SK-N-SH (cell line): Measurements from ENCODE around the gene ENOX1. TPM values are rescaled to one million over a fixed set of nuclear protein-coding genes. Genes with fewer than 3 reads are reported as not detected.

ENCODE experiments used
- CTCF ChIA-PET: fragments of 300-600, 350-600 bp; formaldehyde crosslinking; extraction: SDS; loops from one replicate; lab custom pipeline; 2021; lab: Yijun Ruan, JAX
- POLR2A ChIA-PET: fragments of 350-600 bp; sonication (Branson Sonifier 250); formaldehyde crosslinking; extraction: SDS; loops from one replicate; lab custom pipeline; 2020; ENCODE audit warnings: antibody characterized with exemption, inconsistent platforms; lab: Yijun Ruan, JAX
- DNase-seq: peaks from one replicate; pipeline ENCODE4 v3.0.0; 2012
- H2AFZ ChIP-seq: fragments of 200-600 bp; sonication (generic); 2 replicates; pipeline ENCODE4 v1.8.1; 2016; ENCODE audit warnings: antibody characterized with exemption, mild to moderate bottlenecking, low read depth
- H3F3A ChIP-seq: fragments of 200-600 bp; sonication (generic); replicated peaks from 2 replicates; pipeline ENCODE3; 2016; ENCODE audit warnings: antibody characterized with exemption, mild to moderate bottlenecking; ENCODE audit not compliant: insufficient read depth
- H3K27ac ChIP-seq, 2 experiments: fragments of 200-500 bp in 1 of 2; fragments of 200-600 bp in 1 of 2; sonication (Bioruptor generic) in 1 of 2; sonication (generic), shearing (Covaris generic) in 1 of 2; 2 replicates each; pipeline versions ENCODE4 v1.5.1 to v1.6.1; 2014 to 2016; ENCODE audit warnings: low read depth in 2 of 2, inconsistent platforms in 1 of 2, low read length in 1 of 2, mild to moderate bottlenecking in 1 of 2, mixed read lengths in 1 of 2
- H3K27me3 ChIP-seq: fragments of 200-600 bp; sonication (generic), shearing (Covaris generic); 2 replicates; pipeline ENCODE4 v1.6.1; 2016; ENCODE audit warnings: mixed run types; ENCODE audit not compliant: insufficient read depth
- H3K36me3 ChIP-seq, 2 experiments: fragments of 200-500 bp in 1 of 2; fragments of 200-600 bp in 1 of 2; sonication (Bioruptor generic) in 1 of 2; sonication (generic) in 1 of 2; replicated peaks in 1 of 2; 2 replicates each; pipeline versions ENCODE3 to v1.5.1; 2014 to 2016; ENCODE audit warnings: low read length in 1 of 2, mild to moderate bottlenecking in 1 of 2; ENCODE audit not compliant: insufficient read depth in 2 of 2, control insufficient read depth in 1 of 2
- H3K4me1 ChIP-seq, 2 experiments: fragments of 200-500 bp in 1 of 2; fragments of 200-600 bp in 1 of 2; sonication (Bioruptor generic) in 1 of 2; sonication (generic), shearing (Covaris generic) in 1 of 2; 2 replicates each; pipeline versions ENCODE4 v1.5.1 to v1.6.1; 2014 to 2016; ENCODE audit warnings: low read depth in 1 of 2, low read length in 1 of 2, mixed run types in 1 of 2; ENCODE audit not compliant: insufficient read depth in 2 of 2, control insufficient read depth in 1 of 2
- H3K4me2 ChIP-seq: fragments of 200-600 bp; sonication (generic), shearing (Covaris generic); 2 replicates; pipeline ENCODE4 v1.6.1; 2017; ENCODE audit warnings: mixed run types
- H3K4me3 ChIP-seq, 2 experiments: fragments of 200-500 bp in 1 of 2; fragments of 200-600 bp in 1 of 2; sonication (Bioruptor generic) in 1 of 2; sonication (generic), shearing (Covaris generic) in 1 of 2; 2 replicates each; pipeline versions ENCODE4 v1.5.1 to v1.8.1; 2014 to 2016; ENCODE audit warnings: low read depth in 2 of 2, inconsistent platforms in 1 of 2, low read length in 1 of 2, mild to moderate bottlenecking in 1 of 2, mixed read lengths in 1 of 2, moderate library complexity in 1 of 2
- H3K79me2 ChIP-seq: fragments of 200-600 bp; sonication (generic); 2 replicates; pipeline ENCODE4 v1.8.1; 2017; ENCODE audit warnings: mild to moderate bottlenecking; ENCODE audit not compliant: insufficient read depth
- H3K9ac ChIP-seq: fragments of 200-600 bp; sonication (generic); 2 replicates; pipeline ENCODE4 v1.6.1; 2017; ENCODE audit warnings: mixed run types
- H3K9me2 ChIP-seq: fragments of 200-600 bp; sonication (generic); 2 replicates; pipeline ENCODE4 v1.6.1; 2017; ENCODE audit warnings: mixed run types
- H3K9me3 ChIP-seq: fragments of 200-600 bp; sonication (generic); 2 replicates; pipeline ENCODE4 v1.6.1; 2017; ENCODE audit warnings: mixed run types, mild to moderate bottlenecking, moderate library complexity
- H4K20me1 ChIP-seq: fragments of 200-600 bp; sonication (generic); 2 replicates; pipeline ENCODE4 v1.6.1; 2017; ENCODE audit warnings: mild to moderate bottlenecking, mixed run types; ENCODE audit not compliant: insufficient read depth
- CHD2 ChIP-seq: fragments of 150-350 bp; IDR thresholded peaks from 2 replicates; pipeline ENCODE4 v1.6.1; 2018; ENCODE audit warnings: low read length; ENCODE audit not compliant: partially characterized antibody
- EP300 ChIP-seq, 2 experiments: IDR thresholded peaks; 2 replicates each; pipeline versions ENCODE4 v1.4.0 to v1.6.1; 2012; ENCODE audit warnings: borderline replicate concordance in 1 of 2, low read depth in 1 of 2, low read length in 1 of 2
- FOSL2 ChIP-seq: IDR thresholded peaks from 2 replicates; pipeline ENCODE4 v1.4.0; 2012; ENCODE audit warnings: low read depth, mild to moderate bottlenecking, moderate library complexity, borderline replicate concordance
- FOXJ3 ChIP-seq: sonication (generic); formaldehyde crosslinking; IDR thresholded peaks from 2 replicates; pipeline ENCODE4 v1.5.1; 2020; ENCODE audit warnings: mild to moderate bottlenecking, missing genetic modification reagents
- JUND ChIP-seq: IDR thresholded peaks from 2 replicates; pipeline ENCODE4 v1.4.0; 2012
- MXI1 ChIP-seq: IDR thresholded peaks from 2 replicates; pipeline ENCODE4 v1.6.1; 2012; ENCODE audit warnings: mild to moderate bottlenecking, low read depth, low read length, improper control_type of control experiment
- NRF1 ChIP-seq: IDR thresholded peaks from 2 replicates; pipeline ENCODE4 v1.6.1; 2012; ENCODE audit warnings: low read depth, mild to moderate bottlenecking, low read length
- POLR2AphosphoS5 ChIP-seq: IDR thresholded peaks from 2 replicates; pipeline ENCODE4 v1.6.1; 2012; ENCODE audit warnings: low read depth, low read length
- RCOR1 ChIP-seq: fragments of 150-350 bp; IDR thresholded peaks from 2 replicates; pipeline ENCODE4 v1.6.1; 2017; ENCODE audit warnings: antibody characterized with exemption, low read length
- REST ChIP-seq: IDR thresholded peaks from 2 replicates; pipeline ENCODE4 v1.6.1; 2012; ENCODE audit warnings: mild to moderate bottlenecking, low read depth, low read length, moderate library complexity
- RFX5 ChIP-seq: IDR thresholded peaks from 2 replicates; pipeline ENCODE4 v1.6.1; 2012; ENCODE audit warnings: mild to moderate bottlenecking, improper control_type of control experiment, low read length
- SIN3A ChIP-seq: IDR thresholded peaks from 2 replicates; pipeline ENCODE4 v1.6.1; 2012; ENCODE audit warnings: low read depth, mild to moderate bottlenecking, low read length, moderate library complexity, borderline replicate concordance
- TAF1 ChIP-seq: IDR thresholded peaks from 2 replicates; pipeline ENCODE4 v1.6.1; 2012; ENCODE audit warnings: low read depth, mild to moderate bottlenecking, low read length, moderate library complexity, borderline replicate concordance
- TEAD4 ChIP-seq: IDR thresholded peaks from 2 replicates; pipeline ENCODE4 v1.4.0; 2012; ENCODE audit warnings: mild to moderate bottlenecking, borderline replicate concordance; ENCODE audit not compliant: insufficient read depth
- YY1 ChIP-seq: IDR thresholded peaks from 2 replicates; pipeline ENCODE4 v1.4.0; 2012; ENCODE audit warnings: low read depth, mild to moderate bottlenecking
- ZBTB33 ChIP-seq: IDR thresholded peaks from 2 replicates; pipeline ENCODE4 v1.4.0; 2012; ENCODE audit warnings: low read depth, borderline replicate concordance
- WGBS: methylation state at CpG from one replicate; pipeline ENCODE4 v1.1.6; 2017; ENCODE audit warnings: low lambda C conversion rate; 5-methylcytosine and 5-hydroxymethylcytosine counted together
- polyA plus RNA-seq, 3 experiments: library from polyadenylated mRNA; depleted of rRNA; stranded (reverse); fragments of >200 nt; gene quantifications; 2 replicates each; pipeline ENCODE4 v1.2.3, GENCODE V29; 2012
- TF ChIP-seq, protein P1 (sequence below): fragments of 150-350 bp; IDR thresholded peaks from 2 replicates; pipeline ENCODE4 v1.6.1; 2016; ENCODE audit warnings: mild to moderate bottlenecking, low read depth, low read length
- TF ChIP-seq, protein P2 (sequence below): IDR thresholded peaks from 2 replicates; pipeline ENCODE4; 2012

The ENOX1 gene
- polyA plus RNA-seq, 1 of the 3 experiments (the other 2 are of a cell fraction): 5.8 TPM

- TF ChIP-seq TEAD4: no peak
- no peak for TF ChIP-seq EP300 (IDR thresholded peaks at IDR 0.05; ENCODE audit: borderline replicate concordance in 1 of 2, low read depth in 1 of 2, low read length in 1 of 2)
- no peak for TF ChIP-seq JUND
- TF ChIP-seq MXI1: no peak
- TF ChIP-seq TAF1: no peak
- no peak for TF ChIP-seq FOSL2
- TF ChIP-seq POLR2AphosphoS5: no peak
- no peak for TF ChIP-seq YY1
- TF ChIP-seq, protein P1, sequence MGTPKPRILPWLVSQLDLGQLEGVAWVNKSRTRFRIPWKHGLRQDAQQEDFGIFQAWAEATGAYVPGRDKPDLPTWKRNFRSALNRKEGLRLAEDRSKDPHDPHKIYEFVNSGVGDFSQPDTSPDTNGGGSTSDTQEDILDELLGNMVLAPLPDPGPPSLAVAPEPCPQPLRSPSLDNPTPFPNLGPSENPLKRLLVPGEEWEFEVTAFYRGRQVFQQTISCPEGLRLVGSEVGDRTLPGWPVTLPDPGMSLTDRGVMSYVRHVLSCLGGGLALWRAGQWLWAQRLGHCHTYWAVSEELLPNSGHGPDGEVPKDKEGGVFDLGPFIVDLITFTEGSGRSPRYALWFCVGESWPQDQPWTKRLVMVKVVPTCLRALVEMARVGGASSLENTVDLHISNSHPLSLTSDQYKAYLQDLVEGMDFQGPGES: no peak
- ChIA-PET POLR2A (no interaction called here), CTCF (no interaction called here)
- H3K9me3 ChIP-seq: no peaks in the 10 kb centered on the region
- no peaks in the 10 kb centered on the region for H3K36me3 ChIP-seq
- no peak overlapping the region for H3K9ac ChIP-seq
- H3K4me1 ChIP-seq: peaks cover 5 to 31% of the 10 kb centered on the region in 2 experiments
- no peaks in the 10 kb centered on the region for H3K9me2 ChIP-seq
- H3K4me3 ChIP-seq: no peak overlapping the region
- no peaks in the 10 kb centered on the region for H3K79me2 ChIP-seq
- H3K27ac ChIP-seq: no peak overlapping the region
- no peaks in the 10 kb centered on the region for H3K27me3 ChIP-seq
- no peaks in the 10 kb centered on the region for H4K20me1 ChIP-seq
- WGBS: 92% methylated on average over 6 of the region's 6 CpGs
- no peak overlapping the region for H2AFZ ChIP-seq
- peaks cover 6% of the 10 kb centered on the region for H3F3A ChIP-seq
- DNase-seq: no peak
- no peak overlapping the region for H3K4me2 ChIP-seq
These were observed 488.6 kb downstream of the ENOX1 start for GRCh38 chr13:43297967-43298678.

GRCh38 chr13:43295825-43296564, 490.8 kb downstream of the ENOX1 start:
- CTCF ChIA-PET: no interaction called here
- H3K4me1 ChIP-seq: peaks cover 0 to 12% of the 10 kb centered on the region in 2 experiments; a peak in 2 of 4 replicates
- WGBS: 94% methylated on average over 5 of the region's 5 CpGs
- no peak for TF ChIP-seq ZBTB33
- TF ChIP-seq REST: no peak
- TF ChIP-seq POLR2AphosphoS5: no peak
- no peak for TF ChIP-seq RCOR1
- TF ChIP-seq MXI1: no peak
- TF ChIP-seq, protein P2, sequence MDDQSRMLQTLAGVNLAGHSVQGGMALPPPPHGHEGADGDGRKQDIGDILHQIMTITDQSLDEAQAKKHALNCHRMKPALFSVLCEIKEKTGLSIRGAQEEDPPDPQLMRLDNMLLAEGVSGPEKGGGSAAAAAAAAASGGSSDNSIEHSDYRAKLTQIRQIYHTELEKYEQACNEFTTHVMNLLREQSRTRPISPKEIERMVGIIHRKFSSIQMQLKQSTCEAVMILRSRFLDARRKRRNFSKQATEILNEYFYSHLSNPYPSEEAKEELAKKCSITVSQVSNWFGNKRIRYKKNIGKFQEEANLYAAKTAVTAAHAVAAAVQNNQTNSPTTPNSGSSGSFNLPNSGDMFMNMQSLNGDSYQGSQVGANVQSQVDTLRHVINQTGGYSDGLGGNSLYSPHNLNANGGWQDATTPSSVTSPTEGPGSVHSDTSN: no peak
- no peak for TF ChIP-seq NRF1
- TF ChIP-seq CHD2: no peak
- no peak for TF ChIP-seq TEAD4
- no peak for TF ChIP-seq RFX5
- TF ChIP-seq SIN3A: no peak
- no peak for TF ChIP-seq FOXJ3 (CRISPR knock-in tag)

More at GRCh38 chr13:43295825-43296564, 490.8 kb downstream of the ENOX1 start:
- Histone ChIP-seq H3K36me3 (no peaks in the 10 kb centered on the region), H3K27me3 (no peaks in the 10 kb centered on the region), H3K9me2 (no peaks in the 10 kb centered on the region), H3K4me2 (no peak overlapping the region), H3K79me2 (no peaks in the 10 kb centered on the region), H3K9ac (no peak overlapping the region), H4K20me1 (no peaks in the 10 kb centered on the region), H3F3A (no peaks in the 10 kb centered on the region), H3K9me3 (no peaks in the 10 kb centered on the region), H2AFZ (no peak overlapping the region), H3K4me3 (no peak overlapping the region), H3K27ac (no peak overlapping the region)
- no peak for DNase-seq
- POLR2A ChIA-PET: no interaction called here
